HepG2 (cell line): ENCODE measurements around the gene SIRPB2. TPM values are rescaled to one million over a fixed set of nuclear protein-coding genes. Genes with fewer than 3 reads are reported as not detected.

Experiments used
- ATAC-seq: fragments of 200-7000 bp; cut with Tn5 transposase; 3 replicates; pipeline ENCODE4 v1.9.1; 2020; ENCODE audit warnings: mild to moderate bottlenecking, moderate library complexity
- BruUV-seq: library from RNA; stranded (reverse); fragments of 400-500 nt; replicated peaks from 2 replicates; lab custom pipeline; 2021; lab: Mats Ljungman, UMichigan
- CTCF ChIA-PET: fragments of 300-600 bp; formaldehyde crosslinking; extraction: SDS; loops from one replicate; lab custom pipeline; 2021; ENCODE audit warnings: low total read pairs, inconsistent platforms, low intra/inter-chr PET ratio; lab: Yijun Ruan, JAX
- POLR2A ChIA-PET: fragments of 350-600 bp; sonication (Branson Sonifier 250); formaldehyde crosslinking; loops from one replicate; lab custom pipeline; 2020; ENCODE audit warnings: antibody characterized with exemption, inconsistent platforms; lab: Yijun Ruan, JAX
- DNase-seq: peaks from one replicate; pipeline ENCODE4 v3.0.0-alpha.2; 2015; ENCODE audit warnings: low spot score
- FAIRE-seq: peaks from 3 replicates; lab custom pipeline; 2011; peaks lifted over from hg19 to GRCh38; lab: Jason Lieb, UNC
- H2AFZ ChIP-seq: one replicate; pipeline ENCODE4 v1.6.1; 2011; ENCODE audit warnings: low read length, inconsistent platforms
- H3K27ac ChIP-seq: fragments of 300-600 bp; 3 replicates; pipeline ENCODE4 v1.8.0; 2011; ENCODE audit warnings: mixed run types, mild to moderate bottlenecking, mixed read lengths, low read length, inconsistent platforms; ENCODE audit not compliant: insufficient read depth; ENCODE audit errors: extremely low read length
- H3K27me3 ChIP-seq, 2 experiments: fragments of 200-600 bp in 1 of 2; 2 replicates in 1 of 2; 3 replicates in 1 of 2; pipeline versions ENCODE4 v1.6.0 to v1.8.0; 2011; ENCODE audit warnings: low read length in 2 of 2, mild to moderate bottlenecking in 2 of 2, moderate library complexity in 2 of 2, inconsistent platforms in 1 of 2; ENCODE audit not compliant: insufficient read depth in 2 of 2, control insufficient read depth in 1 of 2
- H3K36me3 ChIP-seq, 2 experiments: fragments of 200-600 bp in 1 of 2; replicated peaks in 1 of 2; 2 replicates in 1 of 2; 3 replicates in 1 of 2; pipeline versions ENCODE4 v1.5.1 to v1.8.0; 2011; ENCODE audit warnings: low read length in 2 of 2, inconsistent platforms in 1 of 2; ENCODE audit not compliant: insufficient read depth in 2 of 2, control insufficient read depth in 1 of 2
- H3K4me1 ChIP-seq: 2 replicates; pipeline ENCODE4 v1.5.1; 2012; ENCODE audit warnings: low read length, inconsistent platforms; ENCODE audit not compliant: insufficient read depth
- H3K4me2 ChIP-seq: 2 replicates; pipeline ENCODE4 v1.6.0; 2011; ENCODE audit warnings: low read depth, low read length, inconsistent platforms
- H3K4me3 ChIP-seq, 3 experiments: fragments of 200-600 bp in 1 of 3; sonication (generic), shearing (Covaris generic) in 1 of 3; replicated peaks in 1 of 3; 2 replicates each; pipeline ENCODE4 v1.5.1; 2011 to 2016; ENCODE audit warnings: low read length in 3 of 3, inconsistent platforms in 2 of 3, low read depth in 2 of 3, mild to moderate bottlenecking in 2 of 3, control low read depth in 1 of 3, mixed read lengths in 1 of 3; ENCODE audit not compliant: insufficient read depth in 1 of 3
- H3K79me2 ChIP-seq: one replicate; pipeline ENCODE4 v1.6.1; 2011; ENCODE audit warnings: low read length, inconsistent platforms; ENCODE audit not compliant: insufficient read depth
- H3K9ac ChIP-seq: 2 replicates; pipeline ENCODE4 v1.6.0; 2011; ENCODE audit warnings: mild to moderate bottlenecking, low read depth, low read length, inconsistent platforms; ENCODE audit not compliant: insufficient read depth
- H3K9me3 ChIP-seq: 2 replicates; pipeline ENCODE4 v1.5.1; 2012; ENCODE audit warnings: mild to moderate bottlenecking, low read length
- H4K20me1 ChIP-seq: 2 replicates; pipeline ENCODE4 v1.6.0; 2011; ENCODE audit warnings: inconsistent platforms, mild to moderate bottlenecking, low read length, moderate library complexity; ENCODE audit not compliant: insufficient read depth
- CCDC6 ChIP-seq: sonication (generic); formaldehyde crosslinking; IDR thresholded peaks from 2 replicates; pipeline ENCODE4 v1.8.1; 2022; ENCODE audit warnings: mild to moderate bottlenecking, missing genetic modification reagents, moderate library complexity
- ESRRA ChIP-seq: sonication (generic); formaldehyde crosslinking; IDR thresholded peaks from 2 replicates; pipeline ENCODE4 v1.5.1; 2020; ENCODE audit warnings: mild to moderate bottlenecking, low read depth, missing genetic modification reagents
- ETV5 ChIP-seq: IDR thresholded peaks from 2 replicates; pipeline ENCODE4 v1.6.1; 2018; ENCODE audit warnings: missing biosample characterization, missing genetic modification reagents, inconsistent platforms, borderline replicate concordance
- FOXK2 ChIP-seq: fragments of 450-650 bp; IDR thresholded peaks from 2 replicates; pipeline ENCODE4 v1.6.1; 2016
- HNRNPK ChIP-seq: fragments of 200-400 bp; formaldehyde crosslinking; IDR thresholded peaks from 2 replicates; pipeline ENCODE4 v1.6.1; 2018; ENCODE audit warnings: low read length, low read depth, moderate library complexity, mild to moderate bottlenecking; ENCODE audit not compliant: poor library complexity, severe bottlenecking
- KDM5B ChIP-seq: sonication (generic); formaldehyde crosslinking; IDR thresholded peaks from 2 replicates; pipeline ENCODE4 v1.4.0; 2020; ENCODE audit warnings: missing genetic modification reagents, mild to moderate bottlenecking, borderline replicate concordance
- KLF11 ChIP-seq: IDR thresholded peaks from 2 replicates; pipeline ENCODE4 v1.6.1; 2016; ENCODE audit warnings: missing compliant biosample characterization
- SMC3 ChIP-seq: IDR thresholded peaks from 2 replicates; pipeline ENCODE4 v1.6.1; 2011; ENCODE audit warnings: low read length, improper control_type of control experiment
- SOX6 ChIP-seq, 2 experiments: fragments of 450-650 bp in 1 of 2; sonication (generic) in 1 of 2; formaldehyde crosslinking in 1 of 2; IDR thresholded peaks; 2 replicates each; pipeline versions ENCODE4 v1.4.0 to v1.6.1; 2017 to 2020; ENCODE audit warnings: antibody characterized with exemption in 1 of 2, mild to moderate bottlenecking in 1 of 2, missing genetic modification reagents in 1 of 2
- SSRP1 ChIP-seq: IDR thresholded peaks from 2 replicates; pipeline ENCODE4 v1.6.1; 2016; ENCODE audit warnings: control low read depth
- XRCC5 ChIP-seq: fragments of 200-400 bp; formaldehyde crosslinking; optimal IDR thresholded peaks from 2 replicates; pipeline ENCODE3; 2017; ENCODE audit warnings: mild to moderate bottlenecking, low read length
- ZNF10 ChIP-seq: sonication (generic); formaldehyde crosslinking; IDR thresholded peaks from 2 replicates; pipeline ENCODE4 v1.4.0; 2020; ENCODE audit warnings: mild to moderate bottlenecking, low read depth, missing genetic modification reagents, borderline replicate concordance
- ZNF225 ChIP-seq: sonication (generic); formaldehyde crosslinking; IDR thresholded peaks from 2 replicates; pipeline ENCODE4 v1.4.0; 2020; ENCODE audit warnings: mild to moderate bottlenecking, missing genetic modification reagents
- ZNF263 ChIP-seq: sonication (generic); formaldehyde crosslinking; IDR thresholded peaks from 2 replicates; pipeline ENCODE4 v1.4.0; 2020; ENCODE audit warnings: missing genetic modification reagents
- ZSCAN25 ChIP-seq: sonication (generic); formaldehyde crosslinking; IDR thresholded peaks from 2 replicates; pipeline ENCODE4 v1.8.0; 2022; ENCODE audit warnings: mild to moderate bottlenecking, missing genetic modification reagents
- WGBS: methylation state at CpG from one replicate; pipeline ENCODE4 v1.1.6; 2017; ENCODE audit warnings: low lambda C conversion rate; 5-methylcytosine and 5-hydroxymethylcytosine counted together
- in situ Hi-C: cut with HindIII; loops from 2 replicates; pipeline ENCODE4 v1.10.0; 2017; ENCODE audit warnings: low pct_unique_long_range_greater_than_20kb; ENCODE audit not compliant: extremely low pct_ligation_motif_present
- intact Hi-C: fragments of 100-400 bp; cut with micrococcal nuclease; formaldehyde crosslinking; loops from one replicate; pipeline ENCODE4 v1.10.0; 2022; ENCODE audit not compliant: unreplicated experiment
- polyA plus RNA-seq, 8 experiments: library from polyadenylated mRNA; depleted of rRNA in 3 of 8; stranded (reverse) in 7 of 8; unstranded in 1 of 8; fragments of >200 nt; fragmentation: Illumina TruSeq in 4 of 8; extraction: Trizol in 4 of 8; gene quantifications; 2 replicates each; pipeline versions ENCODE4 v1.2.1 to v1.2.3, GENCODE V29; 2011 to 2016; ENCODE audit warnings: low read depth in 4 of 8, missing spikeins in 1 of 8, mixed read lengths in 1 of 8; ENCODE audit not compliant: insufficient read depth in 1 of 8
- total RNA-seq, 5 experiments: library from RNA; depleted of rRNA; stranded (reverse); fragments of >200 nt; fragmentation: Illumina TruSeq; extraction: Trizol; gene quantifications; 2 replicates each; pipeline ENCODE4 v1.2.3, GENCODE V29; 2016; ENCODE audit warnings: low read depth in 1 of 5
- TF ChIP-seq, protein P1 (sequence below), 2 experiments: sonication (generic) in 1 of 2; formaldehyde crosslinking in 1 of 2; IDR thresholded peaks; 2 replicates each; pipeline versions ENCODE4 v1.5.1 to v1.6.1; 2011 to 2020; ENCODE audit warnings: borderline replicate concordance in 1 of 2, low read depth in 1 of 2, low read length in 1 of 2, mild to moderate bottlenecking in 1 of 2, missing genetic modification reagents in 1 of 2, moderate library complexity in 1 of 2
- TF ChIP-seq, protein P2 (sequence below): sonication (generic); formaldehyde crosslinking; IDR thresholded peaks from 2 replicates; pipeline ENCODE4 v1.4.0; 2020; ENCODE audit warnings: mild to moderate bottlenecking, missing genetic modification reagents, borderline replicate concordance
- TF ChIP-seq, protein P3 (sequence below): sonication (generic); formaldehyde crosslinking; IDR thresholded peaks from 2 replicates; pipeline ENCODE4 v1.4.0; 2020; ENCODE audit warnings: mild to moderate bottlenecking, missing genetic modification reagents

SIRPB2 gene
- total and polyA plus RNA-seq, 2 of the 13 experiments (the other 11 are each of a cell fraction or from before 2014, with no cell fraction given): not detected

DNA sequence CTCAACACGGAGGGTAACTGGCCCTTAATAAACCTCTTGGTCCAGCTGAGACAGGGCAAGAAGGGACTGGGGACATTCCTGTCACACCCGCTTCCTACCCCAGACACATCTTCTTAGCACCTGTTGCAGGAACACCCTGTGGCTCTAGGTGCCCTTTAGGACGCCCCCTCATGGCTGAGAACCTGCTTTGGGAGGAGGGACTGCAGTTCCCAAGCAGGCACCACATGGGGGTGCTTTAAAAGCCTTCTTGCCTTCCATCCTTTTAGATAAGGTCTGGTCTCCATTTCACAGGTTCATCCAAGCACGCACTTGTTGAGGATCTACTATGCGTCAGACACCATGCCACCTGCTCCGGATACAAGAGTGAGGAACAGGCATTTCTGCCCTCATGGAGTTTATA lies 51.2 kb downstream of the SIRPB2 start:
- Histone ChIP-seq H3K27me3 (no peaks in the 10 kb centered on the region), H3K36me3 (peaks cover 21 to 37% of the 10 kb centered on the region in 2 experiments), H4K20me1 (no peaks in the 10 kb centered on the region), H2AFZ (no peak overlapping the region), H3K27ac (no peak overlapping the region), H3K4me1 (no peaks in the 10 kb centered on the region), H3K9me3 (no peaks in the 10 kb centered on the region), H3K4me2 (no peak overlapping the region), H3K9ac (no peak overlapping the region), H3K79me2 (no peaks in the 10 kb centered on the region), H3K4me3 (no peak overlapping the region)
- in situ Hi-C loops (loop anchor here (5.0 kb wide), 1 partner anchor 128 kb away; no protein-coding TSS in a partner anchor), intact Hi-C loops (no loop called here)
- BruUV-seq: TSS peak; percentile 14
- peak; percentile 87 for FAIRE-seq
- ChIA-PET POLR2A (no interaction called here), CTCF (interaction anchor here (0.7 to 7.4 kb wide), 7 partner anchors 16 to 125 kb away, joined by 3 to 122 read pairs (median 3); no protein-coding TSS in a partner anchor)
- peak; percentile 73 for ATAC-seq
- WGBS: 89% methylated on average over 6 of the region's 6 CpGs
- DNase-seq: peak; percentile 61
- TF ChIP-seq ZNF225 (CRISPR knock-in tag) (no peak), ZSCAN25 (CRISPR knock-in tag) (no peak), SSRP1 (0 out of 2 replicates have a peak, but pooled peaks have one; percentile 35), ETV5 (CRISPR knock-in tag) (no peak), SOX6 (IDR thresholded peaks at IDR 0.05) (no peak), SOX6 (CRISPR knock-in tag; IDR thresholded peaks at IDR 0.05) (no peak), HNRNPK (no peak), ZNF263 (CRISPR knock-in tag) (peak; percentile 70; the same call in 1 of the 2 replicates), KLF11 (no peak), XRCC5 (peak; percentile 37), CCDC6 (no peak), ZNF10 (CRISPR knock-in tag) (no peak), KDM5B (CRISPR knock-in tag) (no peak), FOXK2 (no peak), SMC3 (peak; percentile 59; the same call in 1 of the 2 replicates), ESRRA (CRISPR knock-in tag) (no peak)
- TF ChIP-seq, protein P1, sequence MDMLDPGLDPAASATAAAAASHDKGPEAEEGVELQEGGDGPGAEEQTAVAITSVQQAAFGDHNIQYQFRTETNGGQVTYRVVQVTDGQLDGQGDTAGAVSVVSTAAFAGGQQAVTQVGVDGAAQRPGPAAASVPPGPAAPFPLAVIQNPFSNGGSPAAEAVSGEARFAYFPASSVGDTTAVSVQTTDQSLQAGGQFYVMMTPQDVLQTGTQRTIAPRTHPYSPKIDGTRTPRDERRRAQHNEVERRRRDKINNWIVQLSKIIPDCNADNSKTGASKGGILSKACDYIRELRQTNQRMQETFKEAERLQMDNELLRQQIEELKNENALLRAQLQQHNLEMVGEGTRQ (IDR thresholded peaks at IDR 0.05; ENCODE audit: low read depth, low read length): peak; percentile 10; the same call in 1 of the 2 replicates
- TF ChIP-seq, protein P1 (CRISPR knock-in tag; IDR thresholded peaks at IDR 0.05; ENCODE audit: borderline replicate concordance): no peak
- TF ChIP-seq, protein P2, sequence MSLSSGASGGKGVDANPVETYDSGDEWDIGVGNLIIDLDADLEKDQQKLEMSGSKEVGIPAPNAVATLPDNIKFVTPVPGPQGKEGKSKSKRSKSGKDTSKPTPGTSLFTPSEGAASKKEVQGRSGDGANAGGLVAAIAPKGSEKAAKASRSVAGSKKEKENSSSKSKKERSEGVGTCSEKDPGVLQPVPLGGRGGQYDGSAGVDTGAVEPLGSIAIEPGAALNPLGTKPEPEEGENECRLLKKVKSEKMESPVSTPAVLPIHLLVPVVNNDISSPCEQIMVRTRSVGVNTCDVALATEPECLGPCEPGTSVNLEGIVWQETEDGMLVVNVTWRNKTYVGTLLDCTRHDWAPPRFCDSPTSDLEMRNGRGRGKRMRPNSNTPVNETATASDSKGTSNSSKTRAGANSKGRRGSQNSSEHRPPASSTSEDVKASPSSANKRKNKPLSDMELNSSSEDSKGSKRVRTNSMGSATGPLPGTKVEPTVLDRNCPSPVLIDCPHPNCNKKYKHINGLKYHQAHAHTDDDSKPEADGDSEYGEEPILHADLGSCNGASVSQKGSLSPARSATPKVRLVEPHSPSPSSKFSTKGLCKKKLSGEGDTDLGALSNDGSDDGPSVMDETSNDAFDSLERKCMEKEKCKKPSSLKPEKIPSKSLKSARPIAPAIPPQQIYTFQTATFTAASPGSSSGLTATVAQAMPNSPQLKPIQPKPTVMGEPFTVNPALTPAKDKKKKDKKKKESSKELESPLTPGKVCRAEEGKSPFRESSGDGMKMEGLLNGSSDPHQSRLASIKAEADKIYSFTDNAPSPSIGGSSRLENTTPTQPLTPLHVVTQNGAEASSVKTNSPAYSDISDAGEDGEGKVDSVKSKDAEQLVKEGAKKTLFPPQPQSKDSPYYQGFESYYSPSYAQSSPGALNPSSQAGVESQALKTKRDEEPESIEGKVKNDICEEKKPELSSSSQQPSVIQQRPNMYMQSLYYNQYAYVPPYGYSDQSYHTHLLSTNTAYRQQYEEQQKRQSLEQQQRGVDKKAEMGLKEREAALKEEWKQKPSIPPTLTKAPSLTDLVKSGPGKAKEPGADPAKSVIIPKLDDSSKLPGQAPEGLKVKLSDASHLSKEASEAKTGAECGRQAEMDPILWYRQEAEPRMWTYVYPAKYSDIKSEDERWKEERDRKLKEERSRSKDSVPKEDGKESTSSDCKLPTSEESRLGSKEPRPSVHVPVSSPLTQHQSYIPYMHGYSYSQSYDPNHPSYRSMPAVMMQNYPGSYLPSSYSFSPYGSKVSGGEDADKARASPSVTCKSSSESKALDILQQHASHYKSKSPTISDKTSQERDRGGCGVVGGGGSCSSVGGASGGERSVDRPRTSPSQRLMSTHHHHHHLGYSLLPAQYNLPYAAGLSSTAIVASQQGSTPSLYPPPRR: no peak
- TF ChIP-seq, protein P3, sequence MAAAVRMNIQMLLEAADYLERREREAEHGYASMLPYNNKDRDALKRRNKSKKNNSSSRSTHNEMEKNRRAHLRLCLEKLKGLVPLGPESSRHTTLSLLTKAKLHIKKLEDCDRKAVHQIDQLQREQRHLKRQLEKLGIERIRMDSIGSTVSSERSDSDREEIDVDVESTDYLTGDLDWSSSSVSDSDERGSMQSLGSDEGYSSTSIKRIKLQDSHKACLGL: no peak
